Brain microvascular endothelial cell (primary cell): ENCODE data around the gene DDX24.

Experiments
- DNase-seq: peaks from one replicate; pipeline ENCODE4 v3.0.0-alpha.2; 2020
- H3K27ac ChIP-seq: fragments of 250-450 bp; sonication (Bioruptor Pico); 2 replicates; pipeline ENCODE4 v1.5.1; 2020; ENCODE audit warnings: mild to moderate bottlenecking, moderate library complexity
- H3K27me3 ChIP-seq: fragments of 250-450 bp; sonication (Bioruptor Pico); replicated peaks from 2 replicates; pipeline ENCODE4 v1.5.1; 2020; ENCODE audit warnings: mild to moderate bottlenecking
- H3K36me3 ChIP-seq: fragments of 250-450 bp; sonication (Bioruptor Pico); replicated peaks from 2 replicates; pipeline ENCODE4 v1.5.1; 2020; ENCODE audit warnings: mild to moderate bottlenecking
- H3K4me3 ChIP-seq: 2 replicates; pipeline ENCODE4 v1.5.1; 2011; ENCODE audit warnings: low read depth, mild to moderate bottlenecking, control low read depth, low read length, moderate library complexity
- in situ Hi-C: cut with HindIII; loops from 2 replicates; pipeline ENCODE4 v1.10.0; 2017; ENCODE audit warnings: low sequenced_read_pairs, low pct_ligation_motif_present
- TF ChIP-seq, protein P1 (sequence below): IDR thresholded peaks from 2 replicates; pipeline ENCODE4 v1.5.1; 2011; ENCODE audit warnings: low read depth, mild to moderate bottlenecking, moderate library complexity, low read length, control low read depth, inconsistent platforms; ENCODE audit errors: missing control alignments

Gene DDX24

DNA sequence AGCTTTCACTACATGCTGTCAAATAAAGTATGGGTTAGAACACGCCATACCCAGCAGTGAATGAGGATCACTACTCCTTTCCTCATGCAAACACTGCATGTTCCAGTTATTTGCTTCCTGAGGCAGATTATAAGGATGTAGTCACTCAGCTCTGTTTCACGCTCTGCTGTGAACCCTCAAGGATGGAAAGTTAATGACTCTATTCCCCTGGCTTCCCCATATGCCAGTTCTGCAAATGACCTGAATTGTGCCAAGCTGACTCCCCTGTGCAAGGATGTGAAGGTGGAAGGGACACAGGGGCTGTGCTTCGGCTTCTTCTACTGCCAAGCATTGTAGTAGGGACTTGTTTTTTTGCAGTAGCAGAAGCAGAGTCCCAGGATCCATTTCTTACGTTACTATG lies 6.9 kb upstream of the DDX24 start:
- Histone ChIP-seq H3K27ac (no peak overlapping the region), H3K36me3 (no peaks in the 10 kb centered on the region), H3K4me3 (no peak overlapping the region), H3K27me3 (no peaks in the 10 kb centered on the region)
- TF ChIP-seq, protein P1, sequence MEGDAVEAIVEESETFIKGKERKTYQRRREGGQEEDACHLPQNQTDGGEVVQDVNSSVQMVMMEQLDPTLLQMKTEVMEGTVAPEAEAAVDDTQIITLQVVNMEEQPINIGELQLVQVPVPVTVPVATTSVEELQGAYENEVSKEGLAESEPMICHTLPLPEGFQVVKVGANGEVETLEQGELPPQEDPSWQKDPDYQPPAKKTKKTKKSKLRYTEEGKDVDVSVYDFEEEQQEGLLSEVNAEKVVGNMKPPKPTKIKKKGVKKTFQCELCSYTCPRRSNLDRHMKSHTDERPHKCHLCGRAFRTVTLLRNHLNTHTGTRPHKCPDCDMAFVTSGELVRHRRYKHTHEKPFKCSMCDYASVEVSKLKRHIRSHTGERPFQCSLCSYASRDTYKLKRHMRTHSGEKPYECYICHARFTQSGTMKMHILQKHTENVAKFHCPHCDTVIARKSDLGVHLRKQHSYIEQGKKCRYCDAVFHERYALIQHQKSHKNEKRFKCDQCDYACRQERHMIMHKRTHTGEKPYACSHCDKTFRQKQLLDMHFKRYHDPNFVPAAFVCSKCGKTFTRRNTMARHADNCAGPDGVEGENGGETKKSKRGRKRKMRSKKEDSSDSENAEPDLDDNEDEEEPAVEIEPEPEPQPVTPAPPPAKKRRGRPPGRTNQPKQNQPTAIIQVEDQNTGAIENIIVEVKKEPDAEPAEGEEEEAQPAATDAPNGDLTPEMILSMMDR = no peak
- no peak for DNase-seq
- in situ Hi-C loops = no loop called here

- Histone ChIP-seq H3K36me3 (peaks cover 13% of the 10 kb centered on the region), H3K27me3 (no peaks in the 10 kb centered on the region), H3K27ac (peak overlapping the region; percentile 78), H3K4me3 (peak overlapping the region; percentile 80)
- DNase-seq = no peak
- in situ Hi-C loops = no loop called here
- TF ChIP-seq, protein P1 = no peak
These were observed 401 bp upstream of the DDX24 start for GRCh38 chr14:94081386-94081820.

- peak overlapping the region; percentile 80 for H3K4me3 ChIP-seq
- peak; percentile 40 for DNase-seq
- TF ChIP-seq, protein P1 = no peak
These were observed 946 bp downstream of the DDX24 start for GRCh38 chr14:94079891-94080620.

DNA sequence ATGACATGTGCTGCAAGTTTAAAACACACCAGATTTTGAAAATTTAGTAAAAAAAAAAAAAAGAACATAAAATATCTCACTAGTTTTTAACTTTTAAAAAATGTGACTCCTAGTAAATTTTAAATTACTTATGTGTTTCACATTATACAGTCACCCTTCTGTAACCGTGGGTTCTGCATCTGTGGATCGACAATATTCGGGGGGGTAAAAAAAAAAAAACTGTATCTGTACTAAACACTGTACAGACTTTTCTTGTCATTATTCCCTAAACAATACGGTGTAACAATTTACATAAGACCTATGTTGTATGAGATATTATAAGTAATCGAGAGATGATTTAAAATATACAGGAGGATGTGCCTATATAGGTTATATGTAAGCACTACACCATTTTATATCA lies 3.2 kb downstream of the DDX24 start:
- Histone ChIP-seq H3K27ac (no peak overlapping the region), H3K4me3 (no peak overlapping the region), H3K27me3 (no peaks in the 10 kb centered on the region), H3K36me3 (peaks cover 13% of the 10 kb centered on the region)
- in situ Hi-C loops = no loop called here
- TF ChIP-seq, protein P1 = no peak
- DNase-seq = no peak

More at GRCh38 chr14:94079891-94080620, 946 bp downstream of the DDX24 start:
- peaks cover 13% of the 10 kb centered on the region for H3K36me3 ChIP-seq
- no peaks in the 10 kb centered on the region for H3K27me3 ChIP-seq
- in situ Hi-C loops = no loop called here
- peak overlapping the region; percentile 78 for H3K27ac ChIP-seq

DNA sequence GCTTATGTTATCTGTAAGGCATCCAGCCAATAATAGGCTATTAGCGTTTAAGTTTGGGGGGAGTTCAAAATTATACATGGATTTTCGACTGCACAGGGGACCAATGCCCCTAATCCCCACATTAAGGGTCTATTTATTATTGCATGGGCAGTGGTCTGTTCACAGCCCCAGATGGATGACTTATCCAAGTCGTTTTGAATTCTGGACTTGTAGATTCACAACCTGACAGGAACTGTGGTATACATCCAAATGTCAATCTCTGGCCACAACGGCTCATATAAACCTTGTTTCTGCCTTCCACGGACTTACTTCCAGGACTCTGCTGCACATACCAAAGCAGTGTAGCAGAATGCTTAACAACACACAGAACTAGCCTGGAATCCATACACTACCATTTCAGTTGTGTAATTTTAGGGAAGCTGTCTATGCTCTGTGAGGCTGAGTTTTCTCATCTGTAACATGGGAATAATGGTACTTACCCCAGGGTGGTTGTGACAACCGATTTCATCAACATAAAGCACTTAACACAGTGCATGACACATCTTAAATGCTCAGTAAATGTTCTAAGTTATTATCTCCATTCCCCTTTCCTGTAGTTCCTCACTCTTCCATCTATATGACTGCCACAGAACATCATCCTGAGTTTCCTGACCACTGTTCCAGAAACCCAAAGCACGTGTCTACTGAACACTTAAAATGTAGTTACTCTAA lies 3.7 kb downstream of the DDX24 start:
- in situ Hi-C loops = no loop called here
- Histone ChIP-seq H3K27ac (no peak overlapping the region), H3K27me3 (no peaks in the 10 kb centered on the region), H3K36me3 (peaks cover 13% of the 10 kb centered on the region), H3K4me3 (no peak overlapping the region)
- TF ChIP-seq, protein P1 = no peak
- no peak for DNase-seq

- Histone ChIP-seq H3K27ac (no peak overlapping the region), H3K36me3 (peaks cover 13% of the 10 kb centered on the region), H3K4me3 (no peak overlapping the region), H3K27me3 (no peaks in the 10 kb centered on the region)
- in situ Hi-C loops = no loop called here
- no peak for DNase-seq
- TF ChIP-seq, protein P1 = no peak
These were observed 6.0 kb downstream of the DDX24 start for GRCh38 chr14:94075008-94075407.
